DND-41 (cell line): ENCODE results near the gene PFDN2.

Experiments used
- ATAC-seq: fragments of 200-7000 bp; cut with Tn5 transposase; 3 replicates; pipeline ENCODE4 v1.9.1; 2021; ENCODE audit warnings: low read depth; ENCODE audit not compliant: insufficient read depth
- DNase-seq: peaks from one replicate; pipeline ENCODE4 v3.0.0-alpha.2; 2020
- H2AFZ ChIP-seq: 2 replicates; pipeline ENCODE4 v1.6.0; 2012; ENCODE audit warnings: low read depth, low read length
- H3K27ac ChIP-seq: 2 replicates; pipeline ENCODE4 v1.5.1; 2012; ENCODE audit warnings: low read length, inconsistent platforms
- H3K27me3 ChIP-seq: fragments of 200-600 bp; sonication (generic); 2 replicates; pipeline ENCODE4 v1.6.0; 2012; ENCODE audit warnings: low read length, mild to moderate bottlenecking, inconsistent platforms; ENCODE audit not compliant: insufficient read depth, poor library complexity
- H3K36me3 ChIP-seq: 2 replicates; pipeline ENCODE4 v1.5.1; 2012; ENCODE audit warnings: low read length, inconsistent platforms; ENCODE audit not compliant: insufficient read depth
- H3K4me1 ChIP-seq: 2 replicates; pipeline ENCODE4 v1.5.1; 2012; ENCODE audit warnings: mild to moderate bottlenecking, low read length; ENCODE audit not compliant: insufficient read depth
- H3K4me2 ChIP-seq: 2 replicates; pipeline ENCODE4 v1.6.0; 2012; ENCODE audit warnings: mild to moderate bottlenecking, moderate library complexity, low read length, inconsistent platforms; ENCODE audit not compliant: insufficient read depth
- H3K4me3 ChIP-seq, 2 experiments: fragments of 200-600 bp in 1 of 2; shearing (Covaris generic) in 1 of 2; 2 replicates each; pipeline ENCODE4 v1.5.1; 2012 to 2016; ENCODE audit warnings: inconsistent platforms in 2 of 2, low read length in 2 of 2, mild to moderate bottlenecking in 2 of 2, low read depth in 1 of 2, moderate library complexity in 1 of 2
- H3K79me2 ChIP-seq: 2 replicates; pipeline ENCODE4 v1.6.0; 2012; ENCODE audit warnings: low read length, inconsistent platforms; ENCODE audit not compliant: insufficient read depth
- H3K9ac ChIP-seq: 2 replicates; pipeline ENCODE4 v1.6.0; 2012; ENCODE audit warnings: low read depth, mild to moderate bottlenecking, inconsistent platforms, low read length, moderate library complexity
- H3K9me3 ChIP-seq: 2 replicates; pipeline ENCODE4 v1.5.1; 2012; ENCODE audit warnings: low read length, moderate library complexity, mild to moderate bottlenecking, inconsistent platforms; ENCODE audit not compliant: insufficient read depth, severe bottlenecking
- H4K20me1 ChIP-seq: 2 replicates; pipeline ENCODE4 v1.6.0; 2012; ENCODE audit warnings: low read length; ENCODE audit not compliant: insufficient read depth
- EZH2 ChIP-seq: IDR thresholded peaks from 3 replicates; pipeline ENCODE4 v1.6.1; 2012; ENCODE audit warnings: borderline replicate concordance, low read depth, mild to moderate bottlenecking, moderate library complexity, low read length, inconsistent platforms; ENCODE audit not compliant: severe bottlenecking
- TF ChIP-seq, protein P1 (sequence below): IDR thresholded peaks from 2 replicates; pipeline ENCODE4 v1.5.1; 2012; ENCODE audit warnings: borderline replicate concordance, low read length, moderate library complexity, mild to moderate bottlenecking; ENCODE audit not compliant: poor library complexity, severe bottlenecking; ENCODE audit errors: extremely low read depth

PFDN2 gene

DNA sequence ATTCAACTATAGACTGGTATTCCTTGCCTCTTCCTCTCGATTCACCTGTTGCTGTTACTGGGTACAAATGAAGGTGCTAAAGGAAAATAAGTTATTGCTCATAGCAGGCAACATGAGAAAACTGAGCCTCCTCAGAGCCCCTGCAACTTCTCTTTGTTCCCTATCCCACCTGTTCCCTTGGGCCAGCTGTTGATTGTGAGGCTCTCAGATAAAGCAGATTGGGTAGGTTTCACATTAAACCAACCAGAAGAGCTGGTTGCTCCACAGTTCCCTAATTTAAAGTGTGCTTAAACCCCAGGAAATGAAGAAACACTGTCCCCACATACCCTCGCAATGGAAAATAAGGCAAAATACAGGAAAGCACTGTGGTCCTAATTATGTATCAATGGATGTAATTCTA, 9.8 kb upstream of the PFDN2 start:
- no peak overlapping the region for H3K4me2 ChIP-seq
- H4K20me1 ChIP-seq = peaks cover 9% of the 10 kb centered on the region
- H3K4me1 ChIP-seq = peaks cover 40% of the 10 kb centered on the region
- H3K36me3 ChIP-seq = peaks cover 69% of the 10 kb centered on the region
- H2AFZ ChIP-seq = no peak overlapping the region
- H3K27ac ChIP-seq = no peak overlapping the region
- no peak overlapping the region for H3K4me3 ChIP-seq
- ATAC-seq (no peak), DNase-seq (no peak)
- H3K27me3 ChIP-seq = no peaks in the 10 kb centered on the region
- TF ChIP-seq, protein P1, sequence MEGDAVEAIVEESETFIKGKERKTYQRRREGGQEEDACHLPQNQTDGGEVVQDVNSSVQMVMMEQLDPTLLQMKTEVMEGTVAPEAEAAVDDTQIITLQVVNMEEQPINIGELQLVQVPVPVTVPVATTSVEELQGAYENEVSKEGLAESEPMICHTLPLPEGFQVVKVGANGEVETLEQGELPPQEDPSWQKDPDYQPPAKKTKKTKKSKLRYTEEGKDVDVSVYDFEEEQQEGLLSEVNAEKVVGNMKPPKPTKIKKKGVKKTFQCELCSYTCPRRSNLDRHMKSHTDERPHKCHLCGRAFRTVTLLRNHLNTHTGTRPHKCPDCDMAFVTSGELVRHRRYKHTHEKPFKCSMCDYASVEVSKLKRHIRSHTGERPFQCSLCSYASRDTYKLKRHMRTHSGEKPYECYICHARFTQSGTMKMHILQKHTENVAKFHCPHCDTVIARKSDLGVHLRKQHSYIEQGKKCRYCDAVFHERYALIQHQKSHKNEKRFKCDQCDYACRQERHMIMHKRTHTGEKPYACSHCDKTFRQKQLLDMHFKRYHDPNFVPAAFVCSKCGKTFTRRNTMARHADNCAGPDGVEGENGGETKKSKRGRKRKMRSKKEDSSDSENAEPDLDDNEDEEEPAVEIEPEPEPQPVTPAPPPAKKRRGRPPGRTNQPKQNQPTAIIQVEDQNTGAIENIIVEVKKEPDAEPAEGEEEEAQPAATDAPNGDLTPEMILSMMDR = no peak
- TF ChIP-seq EZH2 = no peak
- no peaks in the 10 kb centered on the region for H3K9me3 ChIP-seq
- H3K79me2 ChIP-seq = peaks cover 82% of the 10 kb centered on the region
- no peak overlapping the region for H3K9ac ChIP-seq

DNA sequence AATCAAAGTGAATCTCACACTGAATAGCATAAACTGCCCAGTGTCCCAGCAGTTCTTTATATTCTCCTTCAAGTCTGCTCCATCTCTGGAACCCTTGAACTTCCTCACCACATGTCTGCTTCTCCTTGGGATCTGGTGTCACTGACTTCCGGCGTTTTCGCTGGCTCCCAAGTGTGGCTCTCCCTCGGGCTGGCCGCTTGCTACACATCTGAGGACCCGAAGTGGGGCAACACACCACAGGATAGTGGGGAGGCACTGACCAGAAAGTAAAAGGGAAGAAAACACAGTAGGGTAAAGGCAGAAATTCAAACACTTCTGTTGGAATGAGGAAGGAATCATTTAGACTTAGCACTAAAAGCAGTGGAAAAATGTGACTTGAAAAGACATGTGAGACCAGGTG, 5.1 kb upstream of the PFDN2 start:
- no peaks in the 10 kb centered on the region for H3K9me3 ChIP-seq
- H3K4me3 ChIP-seq = no peak overlapping the region
- no peak overlapping the region for H3K27ac ChIP-seq
- no peak overlapping the region for H3K9ac ChIP-seq
- peaks cover 55% of the 10 kb centered on the region for H3K79me2 ChIP-seq
- DNase-seq (no peak), ATAC-seq (no peak)
- H3K4me1 ChIP-seq = peaks cover 26% of the 10 kb centered on the region
- no peaks in the 10 kb centered on the region for H3K27me3 ChIP-seq
- no peak overlapping the region for H2AFZ ChIP-seq
- H3K36me3 ChIP-seq = peaks cover 77% of the 10 kb centered on the region
- TF ChIP-seq, protein P1 = no peak
- TF ChIP-seq EZH2 = no peak
- no peak overlapping the region for H3K4me2 ChIP-seq
- peaks cover 12% of the 10 kb centered on the region for H4K20me1 ChIP-seq

DNA sequence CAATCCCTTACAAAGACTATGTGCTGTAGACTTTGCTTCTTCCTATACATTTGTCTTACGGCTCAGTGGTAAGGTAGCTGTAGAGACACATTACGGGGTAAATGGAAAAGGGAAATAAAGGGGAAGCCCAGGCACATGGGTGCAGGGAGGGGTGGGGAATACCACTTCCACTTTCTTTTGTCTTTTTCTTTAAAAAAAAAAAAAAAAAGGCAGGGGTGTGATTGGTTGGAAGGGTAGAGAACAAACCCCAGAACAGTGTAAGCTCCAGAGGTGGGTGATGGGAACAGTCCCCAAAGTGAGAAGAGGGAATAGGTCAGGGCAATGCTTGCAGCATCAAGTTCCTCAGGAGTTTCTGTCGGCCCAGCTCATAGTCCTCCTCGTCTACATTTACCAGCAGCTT, 4.0 kb upstream of the PFDN2 start:
- no peak for ATAC-seq
- DNase-seq = no peak
- peaks cover 66% of the 10 kb centered on the region for H3K36me3 ChIP-seq
- H3K79me2 ChIP-seq = peaks cover 55% of the 10 kb centered on the region
- peaks cover 27% of the 10 kb centered on the region for H3K4me1 ChIP-seq
- H3K27ac ChIP-seq = no peak overlapping the region
- H3K27me3 ChIP-seq = no peaks in the 10 kb centered on the region
- H3K9ac ChIP-seq = no peak overlapping the region
- H3K4me2 ChIP-seq = no peak overlapping the region
- no peak overlapping the region for H3K4me3 ChIP-seq
- TF ChIP-seq EZH2 = no peak
- TF ChIP-seq, protein P1 = no peak
- no peaks in the 10 kb centered on the region for H3K9me3 ChIP-seq
- H2AFZ ChIP-seq = no peak overlapping the region
- peaks cover 12% of the 10 kb centered on the region for H4K20me1 ChIP-seq
